ENCODE measurements around the gene ISYNA1. TPM values are rescaled to one million over a fixed set of nuclear protein-coding genes. Genes with fewer than 3 reads are reported as not detected.

Gene ISYNA1
- total and polyA plus RNA-seq, 2 of the 13 experiments (the other 11 are each of a cell fraction or from before 2014, with no cell fraction given) = 29.6 to 48.5 TPM

GRCh38 chr19:18396471-18397241 lies 41.3 kb downstream of the ISYNA1 start (continued):
- TF ChIP-seq HES4 (CRISPR knock-in tag; IDR thresholded peaks at IDR 0.05; ENCODE audit: borderline replicate concordance) (no peak), ZNF589 (CRISPR knock-in tag; conservative IDR thresholded peaks at IDR 0.05) (no peak), IKZF4 (CRISPR knock-in tag; IDR thresholded peaks at IDR 0.05; ENCODE audit: borderline replicate concordance, low read depth, not compliant biosample characterization) (no peak), RNF2 (conservative IDR thresholded peaks at IDR 0.05; ENCODE audit: low read depth) (peak; percentile 72; the same call in 1 of the 2 replicates), SSRP1 (CRISPR knock-in tag; IDR thresholded peaks at IDR 0.05) (no peak), RCOR2 (CRISPR knock-in tag; IDR thresholded peaks at IDR 0.05) (no peak), RXRA (CRISPR knock-in tag; IDR thresholded peaks at IDR 0.05) (peak; percentile 85), ZMYM4 (CRISPR knock-in tag; IDR thresholded peaks at IDR 0.05) (no peak), BCL3 (CRISPR knock-in tag; IDR thresholded peaks at IDR 0.05) (no peak), ZNF616 (CRISPR knock-in tag; IDR thresholded peaks at IDR 0.05; ENCODE audit: low read depth) (0 out of 2 replicates have a peak, but pooled peaks have one; percentile 68), SMC3 (IDR thresholded peaks at IDR 0.05; ENCODE audit: low read length) (no peak), IRF2 (CRISPR knock-in tag; IDR thresholded peaks at IDR 0.05) (no peak), ZSCAN25 (CRISPR knock-in tag; IDR thresholded peaks at IDR 0.05) (0 out of 2 replicates have a peak, but pooled peaks have one; percentile 28), NBN (conservative IDR thresholded peaks at IDR 0.05) (no peak), ISL2 (CRISPR knock-in tag; IDR thresholded peaks at IDR 0.05) (no peak), EZH2 (conservative IDR thresholded peaks at IDR 0.05; ENCODE audit: low read depth, low read length) (no peak), KDM6A (CRISPR knock-in tag; IDR thresholded peaks at IDR 0.05; ENCODE audit: low read depth) (no peak), ZNF33A (CRISPR knock-in tag; IDR thresholded peaks at IDR 0.05; ENCODE audit: borderline replicate concordance) (no peak), IKZF1 (IDR thresholded peaks at IDR 0.05) (no peak), ELK4 (CRISPR knock-in tag; IDR thresholded peaks at IDR 0.05; ENCODE audit: borderline replicate concordance) (no peak), ZSCAN29 (CRISPR knock-in tag; conservative IDR thresholded peaks at IDR 0.05) (no peak; the same call in 1 of the 2 replicates), MTF2 (CRISPR knock-in tag; IDR thresholded peaks at IDR 0.05; ENCODE audit: borderline replicate concordance) (no peak), BORCS8-MEF2B (CRISPR knock-in tag; IDR thresholded peaks at IDR 0.05) (peak; percentile 54; the same call in 1 of the 2 replicates), WIZ (CRISPR knock-in tag; IDR thresholded peaks at IDR 0.05) (no peak), SIN3B (IDR thresholded peaks at IDR 0.05; ENCODE audit: low read length) (no peak), ZNF652 (CRISPR knock-in tag; IDR thresholded peaks at IDR 0.05; ENCODE audit: borderline replicate concordance, low read depth) (no peak; the same call in 1 of the 2 replicates)
- TF ChIP-seq, protein P1, sequence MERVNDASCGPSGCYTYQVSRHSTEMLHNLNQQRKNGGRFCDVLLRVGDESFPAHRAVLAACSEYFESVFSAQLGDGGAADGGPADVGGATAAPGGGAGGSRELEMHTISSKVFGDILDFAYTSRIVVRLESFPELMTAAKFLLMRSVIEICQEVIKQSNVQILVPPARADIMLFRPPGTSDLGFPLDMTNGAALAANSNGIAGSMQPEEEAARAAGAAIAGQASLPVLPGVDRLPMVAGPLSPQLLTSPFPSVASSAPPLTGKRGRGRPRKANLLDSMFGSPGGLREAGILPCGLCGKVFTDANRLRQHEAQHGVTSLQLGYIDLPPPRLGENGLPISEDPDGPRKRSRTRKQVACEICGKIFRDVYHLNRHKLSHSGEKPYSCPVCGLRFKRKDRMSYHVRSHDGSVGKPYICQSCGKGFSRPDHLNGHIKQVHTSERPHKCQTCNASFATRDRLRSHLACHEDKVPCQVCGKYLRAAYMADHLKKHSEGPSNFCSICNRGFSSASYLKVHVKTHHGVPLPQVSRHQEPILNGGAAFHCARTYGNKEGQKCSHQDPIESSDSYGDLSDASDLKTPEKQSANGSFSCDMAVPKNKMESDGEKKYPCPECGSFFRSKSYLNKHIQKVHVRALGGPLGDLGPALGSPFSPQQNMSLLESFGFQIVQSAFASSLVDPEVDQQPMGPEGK (CRISPR knock-in tag; IDR thresholded peaks at IDR 0.05) = peak; percentile 35; the same call in 1 of the 2 replicates
- TF ChIP-seq, protein P2, sequence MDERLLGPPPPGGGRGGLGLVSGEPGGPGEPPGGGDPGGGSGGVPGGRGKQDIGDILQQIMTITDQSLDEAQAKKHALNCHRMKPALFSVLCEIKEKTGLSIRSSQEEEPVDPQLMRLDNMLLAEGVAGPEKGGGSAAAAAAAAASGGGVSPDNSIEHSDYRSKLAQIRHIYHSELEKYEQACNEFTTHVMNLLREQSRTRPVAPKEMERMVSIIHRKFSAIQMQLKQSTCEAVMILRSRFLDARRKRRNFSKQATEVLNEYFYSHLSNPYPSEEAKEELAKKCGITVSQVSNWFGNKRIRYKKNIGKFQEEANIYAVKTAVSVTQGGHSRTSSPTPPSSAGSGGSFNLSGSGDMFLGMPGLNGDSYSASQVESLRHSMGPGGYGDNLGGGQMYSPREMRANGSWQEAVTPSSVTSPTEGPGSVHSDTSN (CRISPR knock-in tag; IDR thresholded peaks at IDR 0.05) = no peak
